SK-N-SH (cell line): ENCODE results near the gene ALDH3A2. TPM values are rescaled to one million over a fixed set of nuclear protein-coding genes. Genes with fewer than 3 reads are reported as not detected.

Source experiments
- CTCF ChIA-PET: fragments of 300-600, 350-600 bp; formaldehyde crosslinking; extraction: SDS; loops from one replicate; lab custom pipeline; 2021; lab: Yijun Ruan, JAX
- POLR2A ChIA-PET: fragments of 350-600 bp; sonication (Branson Sonifier 250); formaldehyde crosslinking; extraction: SDS; loops from one replicate; lab custom pipeline; 2020; ENCODE audit warnings: antibody characterized with exemption, inconsistent platforms; lab: Yijun Ruan, JAX
- DNase-seq: peaks from one replicate; pipeline ENCODE4 v3.0.0; 2012
- H2AFZ ChIP-seq: fragments of 200-600 bp; sonication (generic); 2 replicates; pipeline ENCODE4 v1.8.1; 2016; ENCODE audit warnings: antibody characterized with exemption, mild to moderate bottlenecking, low read depth
- H3F3A ChIP-seq: fragments of 200-600 bp; sonication (generic); replicated peaks from 2 replicates; pipeline ENCODE3; 2016; ENCODE audit warnings: antibody characterized with exemption, mild to moderate bottlenecking; ENCODE audit not compliant: insufficient read depth
- H3K27ac ChIP-seq, 2 experiments: fragments of 200-500 bp in 1 of 2; fragments of 200-600 bp in 1 of 2; sonication (Bioruptor generic) in 1 of 2; sonication (generic), shearing (Covaris generic) in 1 of 2; 2 replicates each; pipeline versions ENCODE4 v1.5.1 to v1.6.1; 2014 to 2016; ENCODE audit warnings: low read depth in 2 of 2, inconsistent platforms in 1 of 2, low read length in 1 of 2, mild to moderate bottlenecking in 1 of 2, mixed read lengths in 1 of 2
- H3K27me3 ChIP-seq: fragments of 200-600 bp; sonication (generic), shearing (Covaris generic); 2 replicates; pipeline ENCODE4 v1.6.1; 2016; ENCODE audit warnings: mixed run types; ENCODE audit not compliant: insufficient read depth
- H3K36me3 ChIP-seq, 2 experiments: fragments of 200-500 bp in 1 of 2; fragments of 200-600 bp in 1 of 2; sonication (Bioruptor generic) in 1 of 2; sonication (generic) in 1 of 2; replicated peaks in 1 of 2; 2 replicates each; pipeline versions ENCODE3 to v1.5.1; 2014 to 2016; ENCODE audit warnings: low read length in 1 of 2, mild to moderate bottlenecking in 1 of 2; ENCODE audit not compliant: insufficient read depth in 2 of 2, control insufficient read depth in 1 of 2
- H3K4me1 ChIP-seq, 2 experiments: fragments of 200-500 bp in 1 of 2; fragments of 200-600 bp in 1 of 2; sonication (Bioruptor generic) in 1 of 2; sonication (generic), shearing (Covaris generic) in 1 of 2; 2 replicates each; pipeline versions ENCODE4 v1.5.1 to v1.6.1; 2014 to 2016; ENCODE audit warnings: low read depth in 1 of 2, low read length in 1 of 2, mixed run types in 1 of 2; ENCODE audit not compliant: insufficient read depth in 2 of 2, control insufficient read depth in 1 of 2
- H3K4me2 ChIP-seq: fragments of 200-600 bp; sonication (generic), shearing (Covaris generic); 2 replicates; pipeline ENCODE4 v1.6.1; 2017; ENCODE audit warnings: mixed run types
- H3K4me3 ChIP-seq, 2 experiments: fragments of 200-500 bp in 1 of 2; fragments of 200-600 bp in 1 of 2; sonication (Bioruptor generic) in 1 of 2; sonication (generic), shearing (Covaris generic) in 1 of 2; 2 replicates each; pipeline versions ENCODE4 v1.5.1 to v1.8.1; 2014 to 2016; ENCODE audit warnings: low read depth in 2 of 2, inconsistent platforms in 1 of 2, low read length in 1 of 2, mild to moderate bottlenecking in 1 of 2, mixed read lengths in 1 of 2, moderate library complexity in 1 of 2
- H3K79me2 ChIP-seq: fragments of 200-600 bp; sonication (generic); 2 replicates; pipeline ENCODE4 v1.8.1; 2017; ENCODE audit warnings: mild to moderate bottlenecking; ENCODE audit not compliant: insufficient read depth
- H3K9ac ChIP-seq: fragments of 200-600 bp; sonication (generic); 2 replicates; pipeline ENCODE4 v1.6.1; 2017; ENCODE audit warnings: mixed run types
- H3K9me2 ChIP-seq: fragments of 200-600 bp; sonication (generic); 2 replicates; pipeline ENCODE4 v1.6.1; 2017; ENCODE audit warnings: mixed run types
- H3K9me3 ChIP-seq: fragments of 200-600 bp; sonication (generic); 2 replicates; pipeline ENCODE4 v1.6.1; 2017; ENCODE audit warnings: mixed run types, mild to moderate bottlenecking, moderate library complexity
- H4K20me1 ChIP-seq: fragments of 200-600 bp; sonication (generic); 2 replicates; pipeline ENCODE4 v1.6.1; 2017; ENCODE audit warnings: mild to moderate bottlenecking, mixed run types; ENCODE audit not compliant: insufficient read depth
- GABPA ChIP-seq: IDR thresholded peaks from 2 replicates; pipeline ENCODE4 v1.4.0; 2012; ENCODE audit warnings: low read depth, mild to moderate bottlenecking
- IRF3 ChIP-seq: fragments of 150-350 bp; IDR thresholded peaks from 2 replicates; pipeline ENCODE4 v1.6.1; 2016; ENCODE audit warnings: mild to moderate bottlenecking, low read depth, low read length
- MEF2A ChIP-seq: IDR thresholded peaks from 2 replicates; pipeline ENCODE4 v1.4.0; 2012; ENCODE audit warnings: low read depth, borderline replicate concordance
- NFIC ChIP-seq: IDR thresholded peaks from 2 replicates; pipeline ENCODE4 v1.4.0; 2012; ENCODE audit warnings: borderline replicate concordance
- RCOR1 ChIP-seq: fragments of 150-350 bp; IDR thresholded peaks from 2 replicates; pipeline ENCODE4 v1.6.1; 2017; ENCODE audit warnings: antibody characterized with exemption, low read length
- REST ChIP-seq: IDR thresholded peaks from 2 replicates; pipeline ENCODE4 v1.6.1; 2012; ENCODE audit warnings: mild to moderate bottlenecking, low read depth, low read length, moderate library complexity
- SMC3 ChIP-seq: IDR thresholded peaks from 2 replicates; pipeline ENCODE4 v1.6.1; 2012; ENCODE audit warnings: low read depth, low read length, improper control_type of control experiment
- TCF12 ChIP-seq: IDR thresholded peaks from 2 replicates; pipeline ENCODE4 v1.4.0; 2012
- YY1 ChIP-seq: IDR thresholded peaks from 2 replicates; pipeline ENCODE4 v1.4.0; 2012; ENCODE audit warnings: low read depth, mild to moderate bottlenecking
- ZBTB33 ChIP-seq: IDR thresholded peaks from 2 replicates; pipeline ENCODE4 v1.4.0; 2012; ENCODE audit warnings: low read depth, borderline replicate concordance
- WGBS: methylation state at CpG from one replicate; pipeline ENCODE4 v1.1.6; 2017; ENCODE audit warnings: low lambda C conversion rate; 5-methylcytosine and 5-hydroxymethylcytosine counted together
- polyA plus RNA-seq, 3 experiments: library from polyadenylated mRNA; depleted of rRNA; stranded (reverse); fragments of >200 nt; gene quantifications; 2 replicates each; pipeline ENCODE4 v1.2.3, GENCODE V29; 2012

ALDH3A2 gene
- polyA plus RNA-seq, 1 of the 3 experiments (the other 2 are of a cell fraction), result 16.6 TPM

- TF ChIP-seq ZBTB33 (no peak), SMC3 (no peak), NFIC (no peak)
These were observed 25.1 kb downstream of the ALDH3A2 start (continued) for GRCh38 chr17:19673623-19674022.

GRCh38 chr17:19676896-19677295, 28.3 kb downstream of the ALDH3A2 start:
- TF ChIP-seq TCF12 (no peak), MEF2A (no peak), YY1 (no peak), REST (no peak), IRF3 (no peak), RCOR1 (no peak), GABPA (no peak)
- H3K36me3 ChIP-seq, result peaks cover 0 to 18% of the 10 kb centered on the region in 2 experiments
- H4K20me1 ChIP-seq, result no peaks in the 10 kb centered on the region
- no peak overlapping the region for H3K27ac ChIP-seq
- H3K4me2 ChIP-seq, result no peak overlapping the region
- no peaks in the 10 kb centered on the region for H3F3A ChIP-seq
- H3K9me2 ChIP-seq, result no peaks in the 10 kb centered on the region
- H3K4me3 ChIP-seq, result no peak overlapping the region
- 95% methylated on average over 4 of the region's 4 CpGs for WGBS
- H3K9me3 ChIP-seq, result no peaks in the 10 kb centered on the region
- ChIA-PET CTCF (interaction anchor here (1.2 kb wide), 1 partner anchor 29 kb away, joined by 4 read pairs; no protein-coding TSS in a partner anchor), POLR2A (no interaction called here)
- no peak for DNase-seq
- no peaks in the 10 kb centered on the region for H3K4me1 ChIP-seq
- H3K9ac ChIP-seq, result no peak overlapping the region
- H3K79me2 ChIP-seq, result no peaks in the 10 kb centered on the region
- no peak overlapping the region for H2AFZ ChIP-seq
- no peaks in the 10 kb centered on the region for H3K27me3 ChIP-seq
